Smooth muscle cell (in vitro differentiated cells): ENCODE data around the gene RRP9. TPM values are rescaled to one million over a fixed set of nuclear protein-coding genes. Genes with fewer than 3 reads are reported as not detected.

ENCODE experiments used
- DNase-seq: peaks from one replicate; lab custom pipeline; 2025; ENCODE audit not compliant: unreplicated experiment; lab: John Stamatoyannopoulos, UW
- H2AFZ ChIP-seq: fragments of 200-600 bp; sonication (generic); 2 replicates; pipeline ENCODE4 v1.6.0; 2016; ENCODE audit warnings: antibody characterized with exemption, low read depth, mild to moderate bottlenecking
- H3F3A ChIP-seq: fragments of 200-600 bp; sonication (generic); 2 replicates; pipeline ENCODE4 v1.6.0; 2017; ENCODE audit warnings: antibody characterized with exemption, low read depth
- H3K27ac ChIP-seq: fragments of 200-600 bp; sonication (generic); 2 replicates; pipeline ENCODE4 v1.5.1; 2016; ENCODE audit warnings: low read depth, mild to moderate bottlenecking
- H3K27me3 ChIP-seq: fragments of 200-600 bp; sonication (generic); 2 replicates; pipeline ENCODE4 v1.6.1; 2016; ENCODE audit warnings: low read depth, mild to moderate bottlenecking
- H3K36me3 ChIP-seq: fragments of 200-600 bp; sonication (generic); 2 replicates; pipeline ENCODE4 v1.5.1; 2016; ENCODE audit warnings: low read depth
- H3K4me1 ChIP-seq: fragments of 200-600 bp; sonication (generic); 2 replicates; pipeline ENCODE4 v1.5.1; 2016; ENCODE audit warnings: low read depth
- H3K4me2 ChIP-seq: fragments of 200-600 bp; sonication (generic); 2 replicates; pipeline ENCODE4 v1.6.0; 2016; ENCODE audit warnings: mild to moderate bottlenecking
- H3K4me3 ChIP-seq: fragments of 200-600 bp; sonication (generic); 2 replicates; pipeline ENCODE4 v1.5.1; 2016; ENCODE audit warnings: mild to moderate bottlenecking
- H3K79me2 ChIP-seq: fragments of 200-600 bp; sonication (generic); 2 replicates; pipeline ENCODE4 v1.6.0; 2016; ENCODE audit warnings: low read depth, mild to moderate bottlenecking
- H3K9ac ChIP-seq: fragments of 200-600 bp; sonication (generic); 2 replicates; pipeline ENCODE4 v1.6.0; 2016; ENCODE audit warnings: low read depth
- H3K9me3 ChIP-seq: fragments of 200-600 bp; sonication (generic); replicated peaks from 2 replicates; pipeline ENCODE4 v1.5.1; 2016; ENCODE audit warnings: low read depth
- H4K20me1 ChIP-seq: fragments of 200-600 bp; sonication (generic); 2 replicates; pipeline ENCODE4 v1.6.0; 2016; ENCODE audit warnings: low read depth
- CTCF ChIP-seq: fragments of 200-600 bp; sonication (generic); IDR thresholded peaks from 2 replicates; pipeline ENCODE4 v1.5.1; 2017; ENCODE audit warnings: borderline replicate concordance, mild to moderate bottlenecking, antibody characterized with exemption; ENCODE audit not compliant: insufficient read depth, poor library complexity, severe bottlenecking
- WGBS: methylation state at CpG from one replicate; pipeline ENCODE4 v1.1.7; 2016; ENCODE audit warnings: low lambda C conversion rate; 5-methylcytosine and 5-hydroxymethylcytosine counted together
- polyA plus RNA-seq: library from polyadenylated mRNA; unstranded; fragments of >200 nt; fragmentation: Nextera tagmentation; extraction: Ambion mirVana; gene quantifications from 2 replicates; pipeline ENCODE4 v1.2.1, GENCODE V29; 2016
- total RNA-seq: library from RNA; depleted of rRNA; stranded (reverse); fragments of >200 nt; gene quantifications from 2 replicates; pipeline ENCODE4 v1.2.3, GENCODE V29; 2014

Gene RRP9
- total and polyA plus RNA-seq, 2 experiments from 2014 or later = 13.1 to 23.9 TPM

- DNase-seq = no peak
- no peak overlapping the region for H2AFZ ChIP-seq
- peaks cover 23% of the 10 kb centered on the region for H3K4me1 ChIP-seq
- TF ChIP-seq CTCF = no peak
- H3K27me3 ChIP-seq = no peaks in the 10 kb centered on the region
- H3K79me2 ChIP-seq = peaks cover 19% of the 10 kb centered on the region
- H3K36me3 ChIP-seq = no peaks in the 10 kb centered on the region
- no peaks in the 10 kb centered on the region for H3K9me3 ChIP-seq
- no peaks in the 10 kb centered on the region for H4K20me1 ChIP-seq
- no peak overlapping the region for H3K4me3 ChIP-seq
- 98% methylated on average over 10 of the region's 10 CpGs for WGBS
- H3K4me2 ChIP-seq = no peak overlapping the region
- H3F3A ChIP-seq = peaks cover 13% of the 10 kb centered on the region
- H3K27ac ChIP-seq = no peak overlapping the region
- H3K9ac ChIP-seq = no peak overlapping the region
These were observed 38.5 kb upstream of the RRP9 start for GRCh38 chr3:51980253-51980652.

- no peaks in the 10 kb centered on the region for H3K36me3 ChIP-seq
- 88% methylated on average over 4 of the region's 4 CpGs for WGBS
These were observed 36.4 kb upstream of the RRP9 start for GRCh38 chr3:51978143-51978502.

GRCh38 chr3:51977446-51978142 lies 35.9 kb upstream of the RRP9 start:
- H3F3A ChIP-seq = peaks cover 21% of the 10 kb centered on the region
- WGBS = 99% methylated on average over 9 of the region's 9 CpGs
- no peak for DNase-seq
- no peaks in the 10 kb centered on the region for H3K27me3 ChIP-seq
- H3K79me2 ChIP-seq = peaks cover 25% of the 10 kb centered on the region
- H3K9ac ChIP-seq = no peak overlapping the region
- no peaks in the 10 kb centered on the region for H3K9me3 ChIP-seq
- no peaks in the 10 kb centered on the region for H3K36me3 ChIP-seq
- no peak overlapping the region for H2AFZ ChIP-seq
- H4K20me1 ChIP-seq = no peaks in the 10 kb centered on the region
- no peak overlapping the region for H3K27ac ChIP-seq
- H3K4me2 ChIP-seq = no peak overlapping the region
- no peak for TF ChIP-seq CTCF
- H3K4me1 ChIP-seq = peaks cover 28% of the 10 kb centered on the region
- no peak overlapping the region for H3K4me3 ChIP-seq

More at GRCh38 chr3:51978143-51978502, 36.4 kb upstream of the RRP9 start:
- TF ChIP-seq CTCF = no peak
- peaks cover 28% of the 10 kb centered on the region for H3K4me1 ChIP-seq
- no peak for DNase-seq
- no peak overlapping the region for H3K4me2 ChIP-seq
- H3K9ac ChIP-seq = no peak overlapping the region
- no peaks in the 10 kb centered on the region for H4K20me1 ChIP-seq
- no peak overlapping the region for H3K27ac ChIP-seq
- no peak overlapping the region for H2AFZ ChIP-seq
- peaks cover 25% of the 10 kb centered on the region for H3K79me2 ChIP-seq
- H3K4me3 ChIP-seq = no peak overlapping the region
- H3K9me3 ChIP-seq = no peaks in the 10 kb centered on the region
- H3F3A ChIP-seq = peaks cover 21% of the 10 kb centered on the region
- H3K27me3 ChIP-seq = no peaks in the 10 kb centered on the region
